ENCODE data around the gene TMEM235. TPM values are rescaled to one million over a fixed set of nuclear protein-coding genes. Genes with fewer than 3 reads are reported as not detected.

TMEM235 gene
- total RNA-seq, 1 donor from 2014 or later, result not detected

DNA sequence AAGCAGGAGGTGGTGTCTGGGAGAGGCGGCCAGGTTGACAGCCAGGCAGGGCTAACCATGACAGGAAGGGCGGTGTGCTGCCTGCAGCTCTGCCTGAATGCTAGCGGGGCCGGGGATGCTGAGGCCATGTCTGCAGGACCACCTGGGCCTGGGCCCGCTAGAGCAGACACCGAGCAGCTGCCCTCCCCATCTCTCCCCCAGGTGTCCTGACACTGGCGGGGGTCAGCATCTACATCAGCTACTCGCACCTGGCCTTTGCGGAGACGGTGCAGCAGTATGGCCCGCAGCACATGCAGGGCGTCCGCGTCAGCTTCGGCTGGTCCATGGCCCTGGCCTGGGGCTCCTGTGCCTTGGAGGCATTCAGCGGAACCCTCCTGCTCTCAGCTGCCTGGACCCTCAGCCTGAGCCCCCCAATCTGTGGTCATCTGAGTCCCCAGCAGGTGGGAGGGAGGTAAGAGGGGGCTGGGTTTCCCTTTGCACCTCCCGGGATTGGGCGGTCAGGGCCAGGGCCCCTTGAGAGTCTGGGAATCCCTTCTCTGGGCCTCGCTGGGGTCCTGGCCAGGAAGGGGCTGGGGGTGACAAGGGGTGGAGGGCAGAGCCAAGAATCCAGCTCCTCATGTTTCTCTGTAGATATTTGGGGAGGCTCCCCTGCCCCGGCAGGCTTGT lies 7.5 kb downstream of the TMEM235 start:
- no peak overlapping the region for H3K4me3 Mint-ChIP-seq (ENCODE audit: unreplicated experiment)
- H3K27me3 Mint-ChIP-seq (ENCODE audit: unreplicated experiment), result peaks cover 3% of the 10 kb centered on the region
- H3K36me3 Mint-ChIP-seq (ENCODE audit: unreplicated experiment), result no peaks in the 10 kb centered on the region
- peaks cover 5% of the 10 kb centered on the region for H3K4me1 Mint-ChIP-seq (ENCODE audit: low read depth, unreplicated experiment)
- DNase-seq, result peak; percentile 20
- peaks cover 5% of the 10 kb centered on the region for H3K9me3 Mint-ChIP-seq (ENCODE audit: unreplicated experiment)
- no peak overlapping the region for H3K27ac Mint-ChIP-seq (ENCODE audit: unreplicated experiment)
- TF ChIP-seq, protein P1, sequence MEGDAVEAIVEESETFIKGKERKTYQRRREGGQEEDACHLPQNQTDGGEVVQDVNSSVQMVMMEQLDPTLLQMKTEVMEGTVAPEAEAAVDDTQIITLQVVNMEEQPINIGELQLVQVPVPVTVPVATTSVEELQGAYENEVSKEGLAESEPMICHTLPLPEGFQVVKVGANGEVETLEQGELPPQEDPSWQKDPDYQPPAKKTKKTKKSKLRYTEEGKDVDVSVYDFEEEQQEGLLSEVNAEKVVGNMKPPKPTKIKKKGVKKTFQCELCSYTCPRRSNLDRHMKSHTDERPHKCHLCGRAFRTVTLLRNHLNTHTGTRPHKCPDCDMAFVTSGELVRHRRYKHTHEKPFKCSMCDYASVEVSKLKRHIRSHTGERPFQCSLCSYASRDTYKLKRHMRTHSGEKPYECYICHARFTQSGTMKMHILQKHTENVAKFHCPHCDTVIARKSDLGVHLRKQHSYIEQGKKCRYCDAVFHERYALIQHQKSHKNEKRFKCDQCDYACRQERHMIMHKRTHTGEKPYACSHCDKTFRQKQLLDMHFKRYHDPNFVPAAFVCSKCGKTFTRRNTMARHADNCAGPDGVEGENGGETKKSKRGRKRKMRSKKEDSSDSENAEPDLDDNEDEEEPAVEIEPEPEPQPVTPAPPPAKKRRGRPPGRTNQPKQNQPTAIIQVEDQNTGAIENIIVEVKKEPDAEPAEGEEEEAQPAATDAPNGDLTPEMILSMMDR (IDR thresholded peaks at IDR 0.05; ENCODE audit: partially characterized antibody, unreplicated experiment), result no peak

DNA sequence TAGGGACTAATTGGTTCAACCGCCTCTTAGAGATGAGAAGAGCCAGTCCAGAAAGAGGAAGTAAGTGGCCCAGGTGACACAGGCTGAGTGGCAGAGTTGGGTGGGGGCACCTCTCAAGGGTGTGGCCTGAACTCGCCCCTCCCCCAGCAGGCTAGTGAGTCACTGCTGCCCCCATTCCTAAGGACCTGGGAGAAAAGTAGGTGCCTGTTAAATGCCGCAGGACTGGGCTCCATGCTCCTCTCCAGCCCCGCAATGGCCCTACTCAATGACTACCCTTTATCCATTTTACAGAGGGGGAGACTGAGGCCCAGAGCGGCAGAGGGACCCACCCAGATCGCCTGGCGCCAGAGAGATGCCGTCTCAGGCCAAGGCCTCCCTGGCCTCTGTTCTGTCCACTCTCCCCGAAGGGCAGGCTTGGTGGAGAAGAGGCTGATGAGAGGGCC lies 8.1 kb downstream of the TMEM235 start:
- Mint-ChIP-seq H3K36me3 (ENCODE audit: unreplicated experiment) (no peaks in the 10 kb centered on the region), H3K27me3 (ENCODE audit: unreplicated experiment) (peaks cover 3% of the 10 kb centered on the region), H3K9me3 (ENCODE audit: unreplicated experiment) (peaks cover 5% of the 10 kb centered on the region), H3K4me1 (ENCODE audit: low read depth, unreplicated experiment) (peaks cover 5% of the 10 kb centered on the region), H3K27ac (ENCODE audit: unreplicated experiment) (no peak overlapping the region), H3K4me3 (ENCODE audit: unreplicated experiment) (no peak overlapping the region)
- TF ChIP-seq, protein P1 (IDR thresholded peaks at IDR 0.05; ENCODE audit: partially characterized antibody, unreplicated experiment), result no peak
- DNase-seq, result no peak

DNA sequence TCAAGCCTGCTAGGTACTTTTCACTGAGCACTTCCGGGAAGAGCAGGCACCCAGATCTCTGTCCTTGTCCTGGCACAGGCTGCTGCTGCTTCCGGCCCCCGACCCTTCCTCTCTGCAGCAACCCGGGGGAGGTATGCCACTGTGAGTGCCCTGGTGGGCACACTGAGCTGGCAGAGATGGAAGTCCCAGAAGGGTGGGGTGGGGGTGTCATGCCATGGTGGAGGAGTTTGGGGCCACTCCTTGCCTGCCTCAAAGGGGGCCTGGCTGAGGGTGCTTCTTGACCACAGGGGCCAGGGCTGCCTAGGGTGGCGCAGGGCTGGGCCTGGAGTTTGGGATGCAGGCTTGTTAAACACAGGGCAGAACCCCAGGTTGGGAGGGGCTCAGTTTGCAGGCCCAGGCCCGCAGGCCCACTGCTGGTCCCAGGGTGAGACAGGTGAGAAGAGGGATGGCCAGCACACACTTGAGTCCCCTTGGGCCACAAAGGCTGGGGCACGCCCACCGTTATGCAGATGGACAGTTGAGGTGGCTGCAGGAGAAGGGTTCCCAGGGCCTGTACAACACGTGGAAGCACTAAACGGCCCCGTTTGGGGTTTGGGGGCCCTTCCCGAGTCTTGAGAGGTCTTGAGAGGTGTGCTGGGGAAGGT lies 8.7 kb downstream of the TMEM235 start:
- Mint-ChIP-seq H3K27ac (ENCODE audit: unreplicated experiment) (no peak overlapping the region), H3K36me3 (ENCODE audit: unreplicated experiment) (no peaks in the 10 kb centered on the region), H3K4me3 (ENCODE audit: unreplicated experiment) (no peak overlapping the region), H3K27me3 (ENCODE audit: unreplicated experiment) (peaks cover 3% of the 10 kb centered on the region), H3K4me1 (ENCODE audit: low read depth, unreplicated experiment) (peaks cover 5% of the 10 kb centered on the region), H3K9me3 (ENCODE audit: unreplicated experiment) (peaks cover 4% of the 10 kb centered on the region)
- TF ChIP-seq, protein P1 (IDR thresholded peaks at IDR 0.05; ENCODE audit: partially characterized antibody, unreplicated experiment), result no peak
- no peak for DNase-seq

DNA sequence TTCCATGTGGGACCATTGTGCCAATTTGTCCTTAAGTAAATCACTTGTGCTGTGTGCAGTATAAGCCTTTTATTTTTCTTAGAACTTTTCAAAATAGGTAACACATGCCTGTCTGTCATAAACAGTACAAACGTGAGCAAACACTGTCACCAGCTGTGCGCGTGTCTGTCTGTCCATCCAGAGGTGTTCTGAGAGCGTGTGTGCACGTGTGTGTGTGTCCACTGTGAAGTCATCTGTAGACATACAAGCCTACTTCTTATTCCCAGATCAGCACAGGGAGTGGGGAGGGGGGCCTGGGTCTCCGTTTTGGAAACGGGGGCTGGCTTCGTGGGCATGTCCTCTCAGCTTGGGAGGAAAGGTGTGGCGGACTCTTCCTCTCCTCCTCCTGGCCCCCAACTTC lies 9.4 kb downstream of the TMEM235 start:
- no peak overlapping the region for H3K27ac Mint-ChIP-seq (ENCODE audit: unreplicated experiment)
- peaks cover 3% of the 10 kb centered on the region for H3K27me3 Mint-ChIP-seq (ENCODE audit: unreplicated experiment)
- H3K9me3 Mint-ChIP-seq (ENCODE audit: unreplicated experiment), result peaks cover 4% of the 10 kb centered on the region
- H3K4me3 Mint-ChIP-seq (ENCODE audit: unreplicated experiment), result no peak overlapping the region
- TF ChIP-seq, protein P1 (IDR thresholded peaks at IDR 0.05; ENCODE audit: partially characterized antibody, unreplicated experiment), result no peak
- no peak for DNase-seq
- peaks cover 5% of the 10 kb centered on the region for H3K4me1 Mint-ChIP-seq (ENCODE audit: low read depth, unreplicated experiment)
- H3K36me3 Mint-ChIP-seq (ENCODE audit: unreplicated experiment), result no peaks in the 10 kb centered on the region

Data from glutamatergic neuron (in vitro differentiated cells).